Putamen (tissue), 1 donor: ENCODE results near the gene ZBP1.

Experiments
- DNase-seq: peaks from one replicate; pipeline ENCODE4 v3.0.0-alpha.2; 2016; ENCODE audit warnings: low spot score

Gene ZBP1

GRCh38 chr20:57571782-57572416, 48.3 kb downstream of the ZBP1 start:
- DNase-seq, result no peak

- DNase-seq, result no peak
Observed at GRCh38 chr20:57570920-57571319, 49.3 kb downstream of the ZBP1 start.

DNA sequence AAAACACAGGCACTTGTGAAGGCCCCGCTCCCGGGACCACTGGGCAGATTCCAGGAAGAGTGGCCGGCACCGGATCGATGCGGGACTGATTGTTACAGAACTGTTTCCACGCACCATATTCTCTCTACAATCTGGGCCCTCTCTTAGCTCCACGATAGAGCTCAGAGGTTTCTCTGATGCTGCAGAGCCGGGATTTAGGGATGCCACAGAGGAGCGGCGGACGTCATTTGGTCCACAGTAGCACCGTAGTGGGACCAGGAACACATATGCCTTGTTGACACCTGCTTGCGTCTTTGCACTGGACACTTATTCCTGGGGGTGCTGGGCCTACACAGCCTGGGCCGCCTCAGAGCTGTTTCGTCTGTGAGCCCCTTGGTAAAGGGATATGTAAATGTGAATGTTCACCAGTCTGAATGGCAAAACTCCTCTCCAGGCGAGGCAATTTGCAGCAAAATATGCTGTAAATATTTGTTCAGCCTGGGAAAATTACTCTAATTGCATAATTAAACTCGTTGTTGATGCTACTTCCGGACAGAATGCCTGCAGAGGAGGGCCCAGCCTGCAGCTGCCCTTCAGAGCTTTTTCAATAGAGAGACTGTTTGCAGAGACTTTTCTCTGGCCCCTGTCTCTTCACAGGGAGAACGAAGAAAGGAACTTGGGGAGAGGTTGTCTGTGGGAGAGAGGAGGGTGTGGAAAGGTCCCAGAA, 49.9 kb downstream of the ZBP1 start:
- DNase-seq, result no peak

DNA sequence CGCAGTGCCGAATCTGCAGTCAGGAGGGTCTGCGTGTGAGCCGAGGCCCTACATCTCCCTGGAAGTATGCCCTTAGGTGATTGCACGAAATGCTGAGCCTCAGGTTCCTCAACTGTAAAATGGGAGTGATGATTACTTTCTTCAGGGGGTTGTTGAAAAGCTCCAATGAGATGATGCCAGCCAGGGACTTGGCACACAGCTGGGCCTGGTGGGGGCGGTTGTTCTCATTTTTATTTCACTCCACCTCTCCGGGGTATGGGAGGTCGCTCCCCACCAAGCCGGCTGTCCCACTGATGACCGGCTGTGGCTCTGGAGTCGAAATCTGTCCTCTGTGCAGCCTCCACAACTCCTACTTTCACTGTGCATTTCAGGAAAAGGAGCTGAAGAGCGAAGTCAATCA, 51.3 kb downstream of the ZBP1 start:
- DNase-seq, result no peak

- no peak for DNase-seq
Observed at GRCh38 chr20:57568088-57568896, 51.9 kb downstream of the ZBP1 start.

GRCh38 chr20:57567471-57568079, 52.7 kb downstream of the ZBP1 start:
- DNase-seq, result no peak

DNA sequence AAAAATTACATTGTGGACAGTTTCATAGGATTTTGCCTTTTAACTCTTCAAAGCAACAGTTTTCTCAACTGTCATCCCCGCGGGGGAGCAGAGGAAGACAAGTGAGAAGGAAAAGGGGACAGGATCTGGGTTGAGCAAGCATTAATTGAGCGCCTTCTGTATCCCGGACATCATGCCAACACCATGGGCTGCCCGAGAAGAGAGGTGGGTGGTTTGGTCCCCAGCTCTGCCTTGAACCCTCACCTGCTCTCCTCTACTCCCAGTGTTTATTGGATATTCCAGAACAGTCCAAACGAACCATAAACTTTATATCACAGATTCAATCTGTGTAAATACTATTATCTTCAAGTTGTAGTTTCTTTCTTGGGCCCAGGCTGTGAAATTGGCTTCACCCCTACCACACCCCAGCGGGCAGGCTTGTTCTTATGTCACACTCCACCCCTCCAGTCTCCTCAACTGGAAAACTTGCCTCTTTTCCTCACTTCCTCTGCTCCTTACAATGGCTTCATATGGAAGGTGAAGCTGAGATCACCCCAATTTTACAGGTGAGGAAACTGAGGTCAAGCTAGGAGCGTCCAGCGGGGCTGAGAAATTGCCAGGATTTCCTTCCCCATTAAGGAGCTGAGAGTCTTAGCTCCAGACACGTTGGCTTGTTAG, 53.3 kb downstream of the ZBP1 start:
- DNase-seq, result no peak

DNA sequence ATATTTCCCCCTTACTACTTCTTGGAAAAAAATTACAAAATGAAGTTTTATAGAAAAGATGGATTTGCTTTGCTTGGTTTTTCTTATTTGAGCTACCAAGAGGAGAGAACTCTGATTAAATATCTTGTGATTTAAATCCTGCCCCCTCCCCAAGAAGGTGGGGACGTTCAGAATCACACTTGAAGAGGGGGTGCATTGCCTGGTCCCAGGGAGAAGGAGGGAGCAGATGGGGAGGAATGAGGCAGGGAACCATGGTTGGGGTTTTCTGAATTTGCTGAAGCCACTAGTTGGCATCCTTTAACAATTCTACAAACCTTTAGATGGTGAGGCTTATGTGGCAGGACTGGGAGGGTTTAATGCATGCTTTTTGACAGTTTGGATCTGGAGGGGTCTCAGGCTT, 53.8 kb downstream of the ZBP1 start:
- no peak for DNase-seq

- no peak for DNase-seq
Observed at GRCh38 chr20:57564951-57565642, 55.1 kb downstream of the ZBP1 start.

DNA sequence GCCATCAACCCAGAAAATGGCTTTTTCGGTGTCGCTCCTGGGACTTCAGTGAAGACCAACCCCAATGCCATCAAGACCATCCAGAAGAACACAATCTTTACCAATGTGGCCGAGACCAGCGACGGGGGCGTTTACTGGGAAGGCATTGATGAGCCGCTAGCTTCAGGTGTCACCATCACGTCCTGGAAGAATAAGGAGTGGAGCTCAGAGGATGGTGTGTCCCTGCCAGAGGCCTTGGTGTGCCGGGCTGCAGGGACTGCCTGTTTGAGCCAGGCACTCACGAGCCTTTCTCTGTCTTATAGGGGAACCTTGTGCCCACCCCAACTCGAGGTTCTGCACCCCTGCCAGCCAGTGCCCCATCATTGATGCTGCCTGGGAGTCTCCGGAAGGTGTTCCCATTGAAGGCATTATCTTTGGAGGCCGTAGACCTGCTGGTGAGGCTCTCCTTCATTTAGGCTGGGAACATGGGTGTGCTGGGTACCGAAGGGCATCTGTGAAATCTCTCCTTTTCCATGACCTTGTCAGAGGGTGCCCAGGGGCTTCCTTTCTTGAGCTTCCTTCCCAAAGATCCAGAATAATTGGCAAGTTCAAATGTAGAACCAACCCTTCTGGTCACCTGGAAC, 55.9 kb downstream of the ZBP1 start:
- DNase-seq, result no peak

DNA sequence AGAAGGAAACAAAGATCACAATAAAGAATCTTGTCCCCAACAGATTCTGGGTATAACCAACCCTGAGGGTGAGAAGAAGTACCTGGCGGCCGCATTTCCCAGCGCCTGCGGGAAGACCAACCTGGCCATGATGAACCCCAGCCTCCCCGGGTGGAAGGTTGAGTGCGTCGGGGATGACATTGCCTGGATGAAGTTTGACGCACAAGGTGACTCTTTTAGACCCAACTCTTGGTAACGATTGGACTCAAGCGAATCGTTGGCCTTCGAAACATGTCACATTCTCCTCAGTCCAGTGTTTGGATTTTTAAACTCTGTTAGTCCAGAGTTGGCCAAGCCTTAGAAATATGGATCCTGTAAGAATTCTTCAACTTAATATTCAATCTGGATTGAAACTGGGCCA, 56.7 kb downstream of the ZBP1 start:
- DNase-seq, result no peak

DNA sequence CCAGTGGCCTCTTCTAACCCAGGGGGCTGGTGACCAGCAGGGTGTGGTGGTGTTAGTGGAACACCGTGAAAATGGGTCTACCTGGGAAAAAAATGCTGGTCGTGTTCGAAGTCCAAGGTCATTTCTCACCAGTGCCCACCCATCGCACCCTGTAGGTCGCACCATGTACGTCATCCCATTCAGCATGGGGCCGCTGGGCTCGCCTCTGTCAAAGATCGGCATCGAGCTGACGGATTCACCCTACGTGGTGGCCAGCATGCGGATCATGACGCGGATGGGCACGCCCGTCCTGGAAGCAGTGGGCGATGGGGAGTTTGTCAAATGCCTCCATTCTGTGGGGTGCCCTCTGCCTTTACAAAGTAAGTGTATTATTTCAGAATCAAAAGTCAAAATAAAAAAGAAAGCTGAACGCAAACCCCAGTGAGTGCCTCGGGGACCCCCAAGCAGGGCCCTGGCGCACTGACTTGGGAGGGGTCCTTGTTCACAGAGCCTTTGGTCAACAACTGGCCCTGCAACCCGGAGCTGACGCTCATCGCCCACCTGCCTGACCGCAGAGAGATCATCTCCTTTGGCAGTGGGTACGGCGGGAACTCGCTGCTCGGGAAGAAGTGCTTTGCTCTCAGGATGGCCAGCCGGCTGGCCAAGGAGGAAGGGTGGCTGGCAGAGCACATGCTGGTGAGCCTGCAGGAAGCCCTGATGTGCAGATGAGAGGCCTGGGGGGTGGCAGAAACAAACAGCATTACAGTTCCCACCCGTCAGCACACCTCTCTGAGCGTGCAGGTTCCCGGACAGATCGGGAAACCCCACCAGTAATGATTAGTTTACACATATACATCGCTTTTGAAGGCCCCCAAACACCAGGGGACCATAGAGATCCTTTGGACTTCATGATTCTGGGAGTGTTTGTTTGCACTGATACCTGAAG, 57.4 kb downstream of the ZBP1 start:
- no peak for DNase-seq

DNA sequence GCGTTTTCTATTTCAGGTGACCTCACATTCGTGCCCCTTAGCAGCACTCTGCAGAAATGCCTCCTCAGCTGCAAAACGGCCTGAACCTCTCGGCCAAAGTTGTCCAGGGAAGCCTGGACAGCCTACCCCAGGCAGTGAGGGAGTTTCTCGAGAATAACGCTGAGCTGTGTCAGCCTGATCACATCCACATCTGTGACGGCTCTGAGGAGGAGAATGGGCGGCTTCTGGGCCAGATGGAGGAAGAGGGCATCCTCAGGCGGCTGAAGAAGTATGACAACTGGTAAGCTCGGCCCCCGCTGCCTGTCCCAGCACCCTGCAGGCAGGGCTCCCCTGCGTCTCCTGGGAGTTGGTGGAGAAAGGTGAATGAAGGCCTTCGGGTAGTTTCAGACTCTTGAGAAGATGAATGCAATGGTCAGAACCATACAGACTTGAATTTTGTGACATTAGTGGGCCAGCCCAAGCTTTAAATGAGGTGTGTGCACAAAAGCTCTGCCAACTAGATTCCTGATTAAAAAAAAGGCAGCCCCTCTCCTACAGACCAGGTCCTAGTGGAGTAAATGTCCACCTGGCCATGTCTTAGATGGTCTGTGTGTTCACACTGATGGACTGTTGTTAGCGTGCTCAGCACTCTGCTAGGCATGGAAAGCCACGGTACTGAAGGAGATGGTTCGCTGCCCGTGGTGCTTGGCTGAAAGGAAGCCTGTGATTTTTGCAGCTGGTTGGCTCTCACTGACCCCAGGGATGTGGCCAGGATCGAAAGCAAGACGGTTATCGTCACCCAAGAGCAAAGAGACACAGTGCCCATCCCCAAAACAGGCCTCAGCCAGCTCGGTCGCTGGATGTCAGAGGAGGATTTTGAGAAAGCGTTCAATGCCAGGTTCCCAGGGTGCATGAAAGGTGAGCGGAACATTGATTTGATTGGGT, 58.6 kb downstream of the ZBP1 start:
- DNase-seq, result no peak

DNA sequence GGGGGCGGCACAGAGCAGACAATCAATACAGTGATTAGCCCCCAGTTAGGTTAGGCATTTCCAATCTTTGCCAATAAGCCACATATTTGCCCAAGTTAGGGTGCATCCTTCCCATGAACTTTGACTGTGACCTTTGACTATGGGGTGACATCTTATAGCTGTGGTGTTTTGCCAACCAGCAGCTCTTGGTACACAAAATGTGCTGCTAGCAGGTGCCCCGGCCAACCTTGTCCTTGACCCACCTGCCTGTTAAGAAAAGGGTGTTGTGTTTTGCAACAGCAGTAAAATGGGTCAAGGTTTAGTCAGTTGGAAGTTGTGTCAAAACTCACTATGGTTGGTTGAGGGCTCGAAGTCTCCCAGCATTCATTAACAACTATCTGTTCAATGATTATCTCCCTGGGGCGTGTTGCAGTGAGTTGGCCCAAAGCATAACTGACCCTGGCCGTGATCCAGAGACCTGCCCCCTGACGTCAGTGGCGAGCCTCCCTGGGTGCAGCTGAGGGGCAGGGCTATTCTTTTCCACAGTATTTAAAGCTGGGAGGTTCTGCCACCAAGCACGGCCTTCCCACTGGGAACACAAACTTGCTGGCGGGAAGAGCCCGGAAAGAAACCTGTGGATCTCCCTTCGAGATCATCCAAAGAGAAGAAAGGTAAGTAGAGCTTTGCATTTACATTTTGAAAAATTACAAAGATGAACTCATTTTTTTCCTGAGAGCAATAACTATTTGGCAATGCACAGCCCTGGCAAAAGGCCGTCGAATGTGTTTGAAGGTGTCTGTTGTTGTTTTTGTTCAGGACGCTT, 59.5 kb downstream of the ZBP1 start, which contains the start of gene PCK1:
PCK1 (plus strand) TSS at position 557 of the 802 bp plus-strand sequence. CDS start 302 bp downstream, outside the sequence.
- no peak for DNase-seq

GRCh38 chr20:57559658-57560553, 60.3 kb downstream of the ZBP1 start:
- no peak for DNase-seq

DNA sequence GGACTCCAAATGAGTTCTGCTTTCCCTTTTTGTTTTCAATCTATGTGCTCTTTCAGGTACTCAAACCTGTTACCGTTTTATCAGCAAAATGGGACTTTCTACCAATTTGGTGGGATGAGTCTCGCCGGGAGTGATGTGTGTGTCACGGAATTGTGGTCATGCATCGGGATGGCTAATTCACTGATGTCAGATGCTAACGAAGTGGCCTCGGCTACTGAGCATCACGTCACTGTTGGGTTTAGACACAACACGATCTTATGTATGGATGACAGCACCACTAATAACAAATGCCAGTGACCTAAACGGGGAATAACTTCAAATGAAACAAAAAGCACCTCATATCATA, 61.0 kb downstream of the ZBP1 start:
- DNase-seq, result no peak
